GM12801 (cell line): Measurements from ENCODE around the gene AKAP13.

Experiments used
- TF ChIP-seq, protein P1 (sequence below): IDR thresholded peaks from one replicate; pipeline ENCODE4 v1.5.1; 2011; ENCODE audit warnings: control low read depth; ENCODE audit not compliant: insufficient read length; ENCODE audit errors: extremely low read depth

AKAP13 gene

DNA sequence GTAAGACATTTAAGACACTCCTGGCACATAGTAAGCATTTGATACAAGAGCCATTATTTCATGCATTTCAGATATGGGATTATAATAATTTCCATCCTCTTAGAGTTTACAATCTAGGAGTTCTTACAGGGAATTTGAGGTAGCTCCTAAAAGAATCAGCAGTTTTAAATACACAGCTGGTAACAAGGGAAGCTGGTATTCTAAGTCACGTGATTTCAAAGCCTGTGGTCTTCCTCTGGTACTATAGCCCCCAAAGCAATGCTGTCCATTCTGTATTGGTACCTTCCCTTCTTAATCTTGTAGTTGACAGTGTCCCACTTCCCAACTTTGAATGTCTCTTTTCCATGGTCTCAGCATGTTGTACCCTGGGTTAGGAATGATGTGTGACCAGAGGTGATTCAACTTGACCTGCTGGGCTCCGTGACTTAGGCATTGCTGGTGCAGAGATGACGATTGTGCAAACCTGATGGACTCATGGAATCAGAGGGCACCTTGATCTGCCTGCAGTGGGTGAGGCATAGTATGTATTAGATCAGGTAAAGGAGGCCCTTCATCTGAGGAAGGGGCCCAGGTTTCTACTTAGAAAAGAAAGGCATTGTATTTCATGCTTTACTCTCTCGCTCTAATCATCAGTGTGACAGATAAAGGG lies 122.9 kb downstream of the AKAP13 start:
- TF ChIP-seq, protein P1, sequence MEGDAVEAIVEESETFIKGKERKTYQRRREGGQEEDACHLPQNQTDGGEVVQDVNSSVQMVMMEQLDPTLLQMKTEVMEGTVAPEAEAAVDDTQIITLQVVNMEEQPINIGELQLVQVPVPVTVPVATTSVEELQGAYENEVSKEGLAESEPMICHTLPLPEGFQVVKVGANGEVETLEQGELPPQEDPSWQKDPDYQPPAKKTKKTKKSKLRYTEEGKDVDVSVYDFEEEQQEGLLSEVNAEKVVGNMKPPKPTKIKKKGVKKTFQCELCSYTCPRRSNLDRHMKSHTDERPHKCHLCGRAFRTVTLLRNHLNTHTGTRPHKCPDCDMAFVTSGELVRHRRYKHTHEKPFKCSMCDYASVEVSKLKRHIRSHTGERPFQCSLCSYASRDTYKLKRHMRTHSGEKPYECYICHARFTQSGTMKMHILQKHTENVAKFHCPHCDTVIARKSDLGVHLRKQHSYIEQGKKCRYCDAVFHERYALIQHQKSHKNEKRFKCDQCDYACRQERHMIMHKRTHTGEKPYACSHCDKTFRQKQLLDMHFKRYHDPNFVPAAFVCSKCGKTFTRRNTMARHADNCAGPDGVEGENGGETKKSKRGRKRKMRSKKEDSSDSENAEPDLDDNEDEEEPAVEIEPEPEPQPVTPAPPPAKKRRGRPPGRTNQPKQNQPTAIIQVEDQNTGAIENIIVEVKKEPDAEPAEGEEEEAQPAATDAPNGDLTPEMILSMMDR, result no peak

DNA sequence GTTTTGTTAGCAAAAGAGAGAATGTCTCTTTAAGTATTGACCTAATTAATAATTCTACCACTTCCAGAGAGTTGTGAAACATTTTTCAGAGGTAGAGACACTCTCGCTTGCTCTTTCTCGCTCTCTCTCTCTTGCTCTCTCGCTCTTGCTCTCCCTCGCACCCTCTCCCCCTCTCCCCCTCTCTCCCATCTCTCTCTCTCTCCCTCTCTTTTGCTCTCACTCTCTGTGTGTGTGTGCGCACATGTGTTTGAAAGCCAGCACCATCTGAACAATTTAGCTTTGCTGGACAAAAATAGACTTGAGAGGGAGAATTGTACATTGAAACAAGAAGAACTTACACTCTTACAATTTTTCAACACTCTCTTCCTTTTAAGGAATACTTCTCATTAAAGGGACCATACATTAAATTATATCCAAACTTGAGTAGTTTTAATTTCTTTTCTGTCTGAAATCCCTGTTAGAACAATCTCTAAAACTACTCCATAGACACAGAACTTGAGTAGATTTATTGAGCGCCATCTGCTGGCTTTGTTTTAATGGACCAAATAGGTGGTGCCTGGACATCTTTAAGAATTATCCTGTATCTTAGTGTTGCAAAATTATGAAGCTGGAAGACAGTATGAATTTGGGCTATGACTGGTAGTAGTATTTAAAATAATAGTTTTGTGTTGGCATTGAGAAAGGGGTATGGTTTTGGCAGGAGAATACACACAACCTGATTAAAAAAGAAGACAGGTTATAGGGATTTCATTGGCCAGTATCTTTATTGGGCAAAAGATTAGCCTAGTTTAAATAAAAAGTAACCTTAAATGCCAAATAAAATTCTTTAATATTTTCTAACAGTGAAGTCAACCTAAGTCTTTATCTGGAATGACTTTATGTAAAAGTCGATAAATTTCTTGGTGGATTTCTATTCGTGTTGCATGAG lies 124.6 kb downstream of the AKAP13 start:
- TF ChIP-seq, protein P1, result no peak

DNA sequence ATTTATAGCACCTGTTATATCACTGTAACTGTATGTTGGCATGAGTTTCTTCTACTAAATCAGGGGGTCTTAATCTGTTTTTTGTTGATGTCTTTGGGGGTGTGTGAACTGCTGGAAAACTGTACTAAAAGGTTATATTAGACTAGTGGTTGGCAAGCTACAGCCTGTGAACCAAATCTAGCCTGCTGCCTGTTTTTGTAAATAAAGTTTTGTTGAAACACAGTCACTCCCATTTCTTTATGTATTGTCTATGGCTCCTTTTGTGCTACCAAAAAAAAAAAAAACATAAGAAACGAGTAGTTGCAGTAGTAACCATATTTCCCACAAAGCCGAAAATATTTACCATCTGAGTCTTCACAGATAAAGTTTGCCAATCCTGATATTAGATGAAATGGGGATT lies 126.7 kb downstream of the AKAP13 start:
- TF ChIP-seq, protein P1, result no peak

DNA sequence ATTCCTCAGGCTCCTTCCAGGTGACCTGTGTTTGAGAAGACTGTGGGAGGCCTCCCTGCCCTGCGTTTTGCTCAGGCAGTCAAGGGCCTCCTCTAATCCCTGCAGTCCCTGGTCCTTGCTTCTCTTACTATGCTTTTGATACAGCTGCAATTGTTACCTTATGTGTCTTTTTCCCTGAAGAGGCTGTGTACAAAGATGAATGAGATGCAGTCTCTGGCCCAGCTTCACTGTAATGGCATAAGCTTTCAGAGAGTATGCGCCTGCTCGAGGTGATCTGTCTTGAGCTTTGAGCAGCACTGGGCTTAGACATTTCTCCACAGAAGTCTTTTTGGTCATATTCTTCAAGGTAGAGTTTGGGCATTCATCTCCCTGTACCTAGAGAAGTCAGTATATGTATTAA lies 129.6 kb downstream of the AKAP13 start:
- TF ChIP-seq, protein P1, result no peak

DNA sequence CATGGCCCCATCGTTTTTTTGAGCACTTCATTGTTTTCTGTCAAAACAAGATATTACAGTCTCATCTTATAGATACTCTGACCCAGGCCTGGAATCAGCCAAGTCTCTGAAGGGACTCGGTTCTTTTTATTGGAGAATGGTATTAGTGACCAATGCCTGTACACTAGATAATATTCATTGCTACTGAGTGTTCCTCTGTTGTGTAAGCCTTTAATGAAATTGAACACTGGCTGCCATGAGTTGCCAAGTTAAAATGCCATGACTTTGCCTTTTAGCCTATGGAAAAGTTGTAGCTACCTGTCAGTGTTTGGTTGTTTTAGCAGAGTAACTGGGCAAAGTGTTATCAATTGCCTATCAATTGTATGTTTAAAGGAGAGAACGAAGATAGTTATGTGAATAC lies 134.0 kb downstream of the AKAP13 start:
- TF ChIP-seq, protein P1, result no peak

DNA sequence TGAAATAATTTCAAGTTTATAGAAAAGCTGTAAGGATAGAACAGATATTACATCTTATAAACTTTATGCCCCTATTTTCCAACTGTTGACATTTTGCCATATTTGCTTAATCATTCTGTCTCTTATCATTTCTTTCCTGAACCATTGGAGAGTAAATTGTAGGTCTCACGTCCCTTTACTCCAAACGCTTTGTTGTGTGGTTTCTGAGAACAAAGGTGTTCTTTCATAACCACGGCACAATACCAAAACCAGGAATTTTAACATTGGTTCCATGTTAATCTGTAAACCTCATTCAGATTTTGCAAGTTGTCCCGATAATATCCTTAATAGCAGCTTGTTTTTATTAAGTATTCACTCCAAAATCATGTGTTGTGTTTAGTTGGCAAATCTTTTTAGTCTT lies 134.8 kb downstream of the AKAP13 start:
- TF ChIP-seq, protein P1, result no peak

DNA sequence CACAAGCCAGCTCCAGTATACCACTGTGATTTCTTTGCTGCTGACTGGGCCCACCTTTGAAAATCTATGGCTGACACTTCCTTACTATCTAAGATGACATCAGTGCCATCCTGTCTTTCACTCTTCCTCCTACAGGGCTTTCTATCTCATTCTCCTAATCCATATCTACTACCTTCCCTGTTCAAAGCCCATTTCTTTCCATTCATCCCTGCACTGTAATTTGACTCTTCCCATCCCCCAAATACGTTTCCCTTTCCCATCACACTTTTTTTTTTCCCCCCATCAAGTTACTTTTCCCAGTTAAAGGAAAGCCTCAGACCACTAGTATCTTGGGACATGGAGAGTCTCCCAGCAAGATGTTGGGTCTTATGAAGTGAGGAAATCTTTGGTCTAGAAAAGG lies 136.7 kb downstream of the AKAP13 start:
- TF ChIP-seq, protein P1, result no peak
